Measurements from ENCODE around the gene TMEM203.
"Not testable (repeated sequence)": the region's sequence is repeated elsewhere in the genome, so short reads cannot be mapped to it uniquely, and the experiment has no call there.

DNA sequence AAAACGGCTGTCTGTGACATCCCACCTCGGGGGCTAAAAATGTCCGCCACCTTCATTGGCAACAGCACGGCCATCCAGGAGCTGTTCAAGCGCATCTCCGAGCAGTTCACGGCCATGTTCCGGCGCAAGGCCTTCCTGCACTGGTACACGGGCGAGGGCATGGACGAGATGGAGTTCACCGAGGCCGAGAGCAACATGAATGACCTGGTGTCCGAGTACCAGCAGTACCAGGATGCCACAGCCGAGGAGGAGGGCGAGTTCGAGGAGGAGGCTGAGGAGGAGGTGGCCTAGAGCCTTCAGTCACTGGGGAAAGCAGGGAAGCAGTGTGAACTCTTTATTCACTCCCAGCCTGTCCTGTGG lies 37.8 kb upstream of the TMEM203 start:
- not testable (repeated sequence) for TF ChIP-seq EP300 (IDR thresholded peaks at IDR 0.05; ENCODE audit: low read depth); CTCF (IDR thresholded peaks at IDR 0.05)
